Measurements from ENCODE around the gene MTMR11. TPM values are rescaled to one million over a fixed set of nuclear protein-coding genes. Genes with fewer than 3 reads are reported as not detected.
A peak's percentile ranks its signal among the peaks of the same experiment; 100 is the strongest.

The MTMR11 gene
- total and polyA plus RNA-seq, 10 of the 15 experiments (the other 5 are each of a cell fraction or from before 2014, with no cell fraction given): 0.35 to 1.1 (median 0.73) TPM

DNA sequence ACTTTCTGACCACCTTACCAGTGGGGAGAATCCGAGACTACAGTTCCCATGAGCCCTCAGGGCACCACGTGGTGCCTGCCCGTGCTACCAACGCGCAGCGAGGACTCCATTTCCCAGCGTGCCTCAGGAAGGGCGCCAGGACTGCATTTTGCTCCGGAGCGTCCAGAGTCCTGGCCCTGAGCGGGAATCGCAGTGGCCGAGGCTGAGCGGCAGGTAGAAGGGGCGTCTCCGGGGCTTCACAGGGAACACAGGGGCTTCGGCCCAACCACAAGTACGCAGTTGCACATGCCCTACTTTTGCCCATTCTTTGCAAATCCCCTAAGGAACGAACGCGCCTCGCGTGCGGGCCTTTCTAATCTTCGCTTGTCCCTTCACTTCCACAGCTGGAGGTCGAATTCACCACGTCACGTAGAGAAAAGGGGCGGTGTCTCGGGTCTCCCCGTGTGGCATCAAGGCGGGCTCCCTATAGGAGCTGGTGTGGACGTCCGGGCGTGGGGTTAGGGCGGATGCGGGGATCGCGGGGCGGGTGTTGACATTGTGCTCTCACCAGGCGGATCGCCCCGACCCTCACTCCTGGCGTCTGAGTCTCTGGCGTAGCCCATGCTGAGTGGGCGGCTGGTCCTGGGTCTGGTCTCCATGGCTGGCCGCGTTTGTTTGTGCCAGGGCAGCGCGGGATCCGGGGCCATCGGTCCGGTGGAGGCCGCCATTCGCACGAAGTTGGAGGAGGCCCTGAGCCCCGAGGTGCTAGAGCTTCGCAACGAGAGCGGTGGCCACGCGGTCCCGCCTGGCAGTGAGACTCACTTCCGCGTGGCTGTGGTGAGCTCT lies 37.0 kb downstream of the MTMR11 start, which contains the start of gene BOLA1:
Gene BOLA1 (plus strand): TSS at position 109 of the 825 bp plus-strand sequence. CDS start 492 bp downstream, at position 601.
- H2AFZ ChIP-seq (ENCODE audit: control insufficient read depth, low read depth, low read length): peak within 1 kb of the TSS; percentile 98
- peak; percentile 67 for DNase-seq (ENCODE audit: low read depth, low spot score)
- no peaks in the 10 kb centered on the region for H3K27me3 ChIP-seq (replicated peaks in 1 of 2; ENCODE audit: control insufficient read depth in 2 of 2, insufficient read depth in 2 of 2, low read length in 1 of 2)
- H3K4me1 ChIP-seq (ENCODE audit: control insufficient read depth, insufficient read depth, low read length): peaks cover 6% of the 10 kb centered on the region; the same call in 1 of the 2 replicates
- H3K4me2 ChIP-seq (ENCODE audit: control insufficient read depth, insufficient read depth): peak within 1 kb of the TSS; percentile 98
- H3K9me3 ChIP-seq (replicated peaks; ENCODE audit: control insufficient read depth, insufficient read depth, low read length): no peaks in the 10 kb centered on the region
- intact Hi-C loops (cut with micrococcal nuclease; ENCODE audit: unreplicated experiment): loop anchor here (1.0 kb wide), 1 partner anchor 11 kb away; no protein-coding TSS in a partner anchor
- H3K9ac ChIP-seq (ENCODE audit: control insufficient read depth, insufficient read depth, low read length): peak within 1 kb of the TSS; percentile 78
- CTCF ChIA-PET: interaction anchor here (1.0 kb wide), 1 partner anchor 12 kb away, joined by 5 read pairs; a partner anchor contains a TSS
- peaks cover 4% of the 10 kb centered on the region for H3K79me2 ChIP-seq (ENCODE audit: control insufficient read depth, insufficient read depth, low read length)
- 28% methylated on average over 65 of the region's 65 CpGs for WGBS (ENCODE audit: insufficient coverage, insufficient replicate concordance, low lambda C conversion rate, missing lambda C conversion rate)
- RAD21 ChIA-PET (ENCODE audit: unreplicated experiment): interaction anchor here (1.2 kb wide), 1 partner anchor 287 kb away, joined by 4 read pairs; no protein-coding TSS in a partner anchor
- peak; percentile 100 for FAIRE-seq
- POLR2A ChIA-PET: interaction anchor here (0.5 kb wide), 1 partner anchor 687 kb away, joined by 5 read pairs; no protein-coding TSS in a partner anchor
- H3K36me3 ChIP-seq (ENCODE audit: control insufficient read depth in 2 of 2, insufficient read depth in 2 of 2, low read length in 1 of 2): no peaks in the 10 kb centered on the region
- SMC1A ChIA-PET (ENCODE audit: uncharacterized antibody, unreplicated experiment): no interaction called here
- BruUV-seq (replicated peaks): TSS peak; percentile 92
- H3K27ac ChIP-seq (ENCODE audit: control insufficient read depth, insufficient read depth): peak within 1 kb of the TSS; percentile 80
- in situ Hi-C loops (cut with MboI): no loop called here
- peak; percentile 100 for ATAC-seq
- H3K4me3 ChIP-seq: peak within 1 kb of the TSS; percentile 76
- no peaks in the 10 kb centered on the region for H4K20me1 ChIP-seq (ENCODE audit: control insufficient read depth, insufficient read depth)
- TF ChIP-seq MYB (IDR thresholded peaks at IDR 0.05; ENCODE audit: borderline replicate concordance, low read depth, low read length): no peak
- TF ChIP-seq SMAD1 (IDR thresholded peaks at IDR 0.05; ENCODE audit: low read depth, partially characterized antibody): no peak
- peak; percentile 93; the same call in 1 of the 2 replicates for TF ChIP-seq RB1 (IDR thresholded peaks at IDR 0.05; ENCODE audit: borderline replicate concordance)
- TF ChIP-seq STAT3 (IDR thresholded peaks at IDR 0.05; ENCODE audit: low read depth, low read length): no peak
- TF ChIP-seq FOS (IDR thresholded peaks at IDR 0.05; ENCODE audit: borderline replicate concordance, extremely low read depth, insufficient read length): no peak
- peak; percentile 44 for TF ChIP-seq RUNX3 (IDR thresholded peaks at IDR 0.05; ENCODE audit: low read length)
- TF ChIP-seq, protein P1, sequence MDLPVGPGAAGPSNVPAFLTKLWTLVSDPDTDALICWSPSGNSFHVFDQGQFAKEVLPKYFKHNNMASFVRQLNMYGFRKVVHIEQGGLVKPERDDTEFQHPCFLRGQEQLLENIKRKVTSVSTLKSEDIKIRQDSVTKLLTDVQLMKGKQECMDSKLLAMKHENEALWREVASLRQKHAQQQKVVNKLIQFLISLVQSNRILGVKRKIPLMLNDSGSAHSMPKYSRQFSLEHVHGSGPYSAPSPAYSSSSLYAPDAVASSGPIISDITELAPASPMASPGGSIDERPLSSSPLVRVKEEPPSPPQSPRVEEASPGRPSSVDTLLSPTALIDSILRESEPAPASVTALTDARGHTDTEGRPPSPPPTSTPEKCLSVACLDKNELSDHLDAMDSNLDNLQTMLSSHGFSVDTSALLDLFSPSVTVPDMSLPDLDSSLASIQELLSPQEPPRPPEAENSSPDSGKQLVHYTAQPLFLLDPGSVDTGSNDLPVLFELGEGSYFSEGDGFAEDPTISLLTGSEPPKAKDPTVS (IDR thresholded peaks at IDR 0.05; ENCODE audit: low read depth, low read length): no peak
- peak; percentile 65; the same call in 1 of the 2 replicates for TF ChIP-seq HDGF (IDR thresholded peaks at IDR 0.05)
- no peak for TF ChIP-seq NFYA (IDR thresholded peaks at IDR 0.05; ENCODE audit: borderline replicate concordance, low read depth, low read length)
- peak; percentile 78 for TF ChIP-seq NBN (IDR thresholded peaks at IDR 0.05)
- TF ChIP-seq HDAC2 (IDR thresholded peaks at IDR 0.05): no peak
- TF ChIP-seq RFX5 (IDR thresholded peaks at IDR 0.05; ENCODE audit: low read depth, low read length): no peak
- TF ChIP-seq, protein P2, sequence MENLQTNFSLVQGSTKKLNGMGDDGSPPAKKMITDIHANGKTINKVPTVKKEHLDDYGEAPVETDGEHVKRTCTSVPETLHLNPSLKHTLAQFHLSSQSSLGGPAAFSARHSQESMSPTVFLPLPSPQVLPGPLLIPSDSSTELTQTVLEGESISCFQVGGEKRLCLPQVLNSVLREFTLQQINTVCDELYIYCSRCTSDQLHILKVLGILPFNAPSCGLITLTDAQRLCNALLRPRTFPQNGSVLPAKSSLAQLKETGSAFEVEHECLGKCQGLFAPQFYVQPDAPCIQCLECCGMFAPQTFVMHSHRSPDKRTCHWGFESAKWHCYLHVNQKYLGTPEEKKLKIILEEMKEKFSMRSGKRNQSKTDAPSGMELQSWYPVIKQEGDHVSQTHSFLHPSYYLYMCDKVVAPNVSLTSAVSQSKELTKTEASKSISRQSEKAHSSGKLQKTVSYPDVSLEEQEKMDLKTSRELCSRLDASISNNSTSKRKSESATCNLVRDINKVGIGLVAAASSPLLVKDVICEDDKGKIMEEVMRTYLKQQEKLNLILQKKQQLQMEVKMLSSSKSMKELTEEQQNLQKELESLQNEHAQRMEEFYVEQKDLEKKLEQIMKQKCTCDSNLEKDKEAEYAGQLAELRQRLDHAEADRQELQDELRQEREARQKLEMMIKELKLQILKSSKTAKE (IDR thresholded peaks at IDR 0.05; ENCODE audit: low read depth, poor library complexity, severe bottlenecking): no peak
- peak; percentile 73; the same call in 1 of the 2 replicates for TF ChIP-seq GABPA (IDR thresholded peaks at IDR 0.05; ENCODE audit: low read depth)
- TF ChIP-seq RCOR1 (conservative IDR thresholded peaks at IDR 0.05; ENCODE audit: low read depth, low read length): no peak
- no peak for TF ChIP-seq PAX5 (IDR thresholded peaks at IDR 0.05; ENCODE audit: borderline replicate concordance, low read depth, low read length)
- TF ChIP-seq EED (IDR thresholded peaks at IDR 0.05; ENCODE audit: low read depth): no peak; the same call in 1 of the 2 replicates
- TF ChIP-seq, protein P3, sequence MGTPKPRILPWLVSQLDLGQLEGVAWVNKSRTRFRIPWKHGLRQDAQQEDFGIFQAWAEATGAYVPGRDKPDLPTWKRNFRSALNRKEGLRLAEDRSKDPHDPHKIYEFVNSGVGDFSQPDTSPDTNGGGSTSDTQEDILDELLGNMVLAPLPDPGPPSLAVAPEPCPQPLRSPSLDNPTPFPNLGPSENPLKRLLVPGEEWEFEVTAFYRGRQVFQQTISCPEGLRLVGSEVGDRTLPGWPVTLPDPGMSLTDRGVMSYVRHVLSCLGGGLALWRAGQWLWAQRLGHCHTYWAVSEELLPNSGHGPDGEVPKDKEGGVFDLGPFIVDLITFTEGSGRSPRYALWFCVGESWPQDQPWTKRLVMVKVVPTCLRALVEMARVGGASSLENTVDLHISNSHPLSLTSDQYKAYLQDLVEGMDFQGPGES (IDR thresholded peaks at IDR 0.05): 0 out of 2 replicates have a peak, but pooled peaks have one; percentile 28
- TF ChIP-seq CREM (IDR thresholded peaks at IDR 0.05; ENCODE audit: low read depth): peak; percentile 97
- TF ChIP-seq TCF7 (IDR thresholded peaks at IDR 0.05; ENCODE audit: borderline replicate concordance): no peak
- TF ChIP-seq CREB1 (IDR thresholded peaks at IDR 0.05; ENCODE audit: low read depth): peak; percentile 85
- TF ChIP-seq RBBP5 (conservative IDR thresholded peaks at IDR 0.05): no peak

All from GM12878 (cell line).